Measurements from ENCODE around the gene BTBD7. TPM values are rescaled to one million over a fixed set of nuclear protein-coding genes. Genes with fewer than 3 reads are reported as not detected.
"Not testable (repeated sequence)": the region's sequence is repeated elsewhere in the genome, so short reads cannot be mapped to it uniquely, and the experiment has no call there.

Gene BTBD7
- total and polyA plus RNA-seq, 3 donors from 2014 or later: 16.9 to 27.8 (median 26.1) TPM

DNA sequence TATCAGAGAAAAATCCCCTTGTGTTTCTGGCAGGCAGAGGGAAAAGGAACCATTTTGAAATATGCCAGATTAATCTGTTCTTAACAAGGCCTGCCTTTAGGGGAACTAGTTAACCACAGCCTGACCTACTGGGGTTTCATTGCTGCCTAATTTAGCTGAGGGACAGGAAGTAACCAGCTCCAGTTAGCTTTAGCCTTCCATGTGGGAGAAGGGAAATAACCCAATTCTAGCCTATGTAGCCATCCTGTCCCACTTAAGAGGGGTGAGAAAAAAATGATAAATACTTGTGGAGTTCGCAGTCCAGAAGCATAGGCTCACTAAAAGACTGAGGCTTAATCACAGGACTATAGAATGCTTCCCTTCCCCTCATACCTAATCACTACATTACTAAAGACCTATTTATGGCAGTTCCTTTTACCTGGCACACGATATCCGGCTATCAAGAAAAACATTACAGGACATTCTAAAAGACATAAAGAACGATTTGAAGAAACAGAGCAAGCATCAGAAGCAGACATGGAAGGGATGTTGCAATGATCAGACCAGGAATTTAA is 37.0 kb upstream of the BTBD7 start:
- Histone ChIP-seq H3K9me3 (no peaks in the 10 kb centered on the region), H3K36me3 (ENCODE audit: low read depth, missing control alignments) (no peaks in the 10 kb centered on the region), H3K27me3 (no peaks in the 10 kb centered on the region), H3K4me1 (no peaks in the 10 kb centered on the region), H3K27ac (no peak overlapping the region), H3K4me3 (no peak overlapping the region)
- 81 to 85% methylated on average over 4 of the region's 4 CpGs for WGBS, 2 donors
- DNase-seq: no peak
- intact Hi-C loops (cut with DNase I; ENCODE audit: low total_unique reads): no loop called here
- TF ChIP-seq, protein P1, sequence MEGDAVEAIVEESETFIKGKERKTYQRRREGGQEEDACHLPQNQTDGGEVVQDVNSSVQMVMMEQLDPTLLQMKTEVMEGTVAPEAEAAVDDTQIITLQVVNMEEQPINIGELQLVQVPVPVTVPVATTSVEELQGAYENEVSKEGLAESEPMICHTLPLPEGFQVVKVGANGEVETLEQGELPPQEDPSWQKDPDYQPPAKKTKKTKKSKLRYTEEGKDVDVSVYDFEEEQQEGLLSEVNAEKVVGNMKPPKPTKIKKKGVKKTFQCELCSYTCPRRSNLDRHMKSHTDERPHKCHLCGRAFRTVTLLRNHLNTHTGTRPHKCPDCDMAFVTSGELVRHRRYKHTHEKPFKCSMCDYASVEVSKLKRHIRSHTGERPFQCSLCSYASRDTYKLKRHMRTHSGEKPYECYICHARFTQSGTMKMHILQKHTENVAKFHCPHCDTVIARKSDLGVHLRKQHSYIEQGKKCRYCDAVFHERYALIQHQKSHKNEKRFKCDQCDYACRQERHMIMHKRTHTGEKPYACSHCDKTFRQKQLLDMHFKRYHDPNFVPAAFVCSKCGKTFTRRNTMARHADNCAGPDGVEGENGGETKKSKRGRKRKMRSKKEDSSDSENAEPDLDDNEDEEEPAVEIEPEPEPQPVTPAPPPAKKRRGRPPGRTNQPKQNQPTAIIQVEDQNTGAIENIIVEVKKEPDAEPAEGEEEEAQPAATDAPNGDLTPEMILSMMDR (IDR thresholded peaks at IDR 0.05): no peak
- no peak for TF ChIP-seq POLR2A (IDR thresholded peaks at IDR 0.05)

DNA sequence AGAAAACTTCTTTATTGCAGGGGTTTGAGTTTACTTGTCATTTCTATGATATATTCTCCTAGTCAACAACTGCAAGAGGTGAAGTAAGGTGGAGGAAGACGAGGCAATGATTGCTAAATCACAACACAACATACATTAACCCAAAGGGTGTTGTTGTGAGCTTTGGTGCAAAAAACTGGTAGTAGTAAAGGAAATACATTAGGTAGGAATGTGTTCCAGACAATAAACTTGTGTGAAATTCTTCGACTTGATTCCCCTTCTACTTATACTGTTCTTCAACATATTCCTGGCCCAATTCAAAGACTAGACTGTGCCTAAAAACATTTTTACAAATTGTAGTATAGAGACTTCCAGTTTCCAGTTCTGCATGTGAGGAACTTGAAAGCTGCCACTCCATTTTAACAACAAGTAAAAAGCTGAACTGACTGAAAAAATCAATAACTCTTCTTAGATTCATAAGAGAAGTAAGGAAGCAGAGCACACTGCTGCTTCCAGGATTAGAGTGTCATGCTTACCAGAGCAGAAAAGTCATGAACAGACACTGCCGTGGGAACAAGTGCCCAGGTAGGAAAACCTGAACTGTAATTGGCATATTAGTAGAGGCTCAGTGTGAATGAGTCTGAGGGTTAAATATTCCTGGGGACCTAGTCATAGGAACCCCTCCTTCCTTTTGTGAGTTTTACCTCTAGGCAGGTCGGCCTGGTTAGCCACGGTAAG is 36.3 kb upstream of the BTBD7 start:
- WGBS, 2 donors: 74 to 75% methylated on average over 5 of the region's 5 CpGs
- no peaks in the 10 kb centered on the region for H3K27me3 ChIP-seq
- no peaks in the 10 kb centered on the region for H3K36me3 ChIP-seq (ENCODE audit: low read depth, missing control alignments)
- no peaks in the 10 kb centered on the region for H3K4me1 ChIP-seq
- no peak overlapping the region for H3K27ac ChIP-seq
- TF ChIP-seq, protein P1 (IDR thresholded peaks at IDR 0.05): no peak
- TF ChIP-seq POLR2A (IDR thresholded peaks at IDR 0.05): no peak
- H3K4me3 ChIP-seq: no peak overlapping the region
- H3K9me3 ChIP-seq: no peaks in the 10 kb centered on the region
- DNase-seq: no peak
- intact Hi-C loops (cut with DNase I; ENCODE audit: low total_unique reads): no loop called here

DNA sequence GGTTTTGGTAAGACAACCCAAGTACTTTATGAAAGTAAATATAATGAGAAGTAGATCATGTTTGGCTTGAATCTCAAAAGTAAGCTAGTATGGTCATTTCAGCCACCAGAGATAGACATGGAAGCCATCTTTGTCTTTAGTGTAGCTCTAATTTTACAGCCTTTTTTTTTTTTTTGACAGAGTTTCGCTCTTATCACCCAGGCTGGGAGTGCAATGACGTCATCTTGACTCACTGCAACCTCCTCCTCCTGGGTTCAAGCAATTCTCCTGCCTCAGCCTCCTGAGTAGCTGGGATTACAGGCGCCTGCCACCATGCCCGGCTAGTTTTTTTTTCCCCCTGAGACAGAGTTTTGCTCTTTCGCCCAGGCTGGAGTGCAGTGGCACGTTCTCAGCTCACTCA is 22.0 kb upstream of the BTBD7 start:
- DNase-seq; H3K9me3 ChIP-seq; H3K27ac ChIP-seq; intact Hi-C loops (cut with DNase I; ENCODE audit: low total_unique reads); H3K4me1 ChIP-seq; H3K36me3 ChIP-seq (ENCODE audit: low read depth, missing control alignments); H3K4me3 ChIP-seq; H3K27me3 ChIP-seq: not testable (repeated sequence)
- 90% methylated on average over 6 of the region's 6 CpGs for WGBS, 2 donors

DNA sequence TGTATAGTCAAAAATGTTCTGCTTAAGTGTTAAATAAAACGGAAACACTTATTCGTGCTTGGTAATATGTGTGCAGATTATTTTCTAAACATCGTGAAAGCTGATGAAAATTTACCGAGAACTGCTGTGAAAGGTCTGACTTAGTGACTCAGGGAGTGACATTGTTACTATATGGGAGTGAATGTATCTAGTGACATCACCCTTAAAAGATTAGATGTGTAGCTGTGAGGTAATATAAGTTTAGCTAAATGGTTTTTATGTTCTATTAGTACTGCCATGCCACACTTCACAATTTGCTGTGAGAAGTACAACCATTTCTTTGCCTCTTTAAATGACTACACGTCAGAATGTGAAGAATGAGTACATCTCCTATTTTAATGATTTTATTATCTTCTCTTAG is 15.5 kb upstream of the BTBD7 start:
- intact Hi-C loops (cut with DNase I; ENCODE audit: low total_unique reads): no loop called here
- Histone ChIP-seq H3K9me3 (no peaks in the 10 kb centered on the region), H3K4me1 (no peaks in the 10 kb centered on the region), H3K27me3 (no peaks in the 10 kb centered on the region), H3K27ac (no peak overlapping the region), H3K4me3 (peak overlapping the region in 1 of 2 donors; percentile 44), H3K36me3 (ENCODE audit: low read depth, missing control alignments) (no peaks in the 10 kb centered on the region)
- WGBS, 2 donors: 51 to 61% methylated on average over 5 of the region's 5 CpGs
- no peak for DNase-seq
- no peak for TF ChIP-seq POLR2A (IDR thresholded peaks at IDR 0.05)
- TF ChIP-seq, protein P1 (IDR thresholded peaks at IDR 0.05): no peak

DNA sequence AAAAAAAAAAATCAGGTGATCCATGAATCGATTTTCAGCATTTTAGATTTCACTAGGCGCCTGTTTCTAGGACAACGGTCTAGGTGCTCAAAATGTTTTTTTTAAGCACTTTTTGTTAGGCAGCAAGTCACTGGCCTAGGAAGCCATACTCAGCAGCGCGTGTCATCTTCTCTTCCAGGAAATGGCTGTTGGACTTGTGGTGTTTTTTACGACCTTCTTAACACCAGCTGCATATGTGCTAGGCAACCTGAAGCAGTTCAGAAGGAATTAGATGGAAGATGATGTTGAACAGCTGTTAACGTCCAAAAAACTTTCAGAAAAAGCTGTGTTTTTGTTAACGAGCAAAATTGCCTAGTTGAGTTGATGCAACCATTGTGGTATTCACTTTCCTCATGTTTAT is 15.0 kb upstream of the BTBD7 start:
- peak overlapping the region in 1 of 2 donors; percentile 44 for H3K4me3 ChIP-seq
- TF ChIP-seq, protein P1 (IDR thresholded peaks at IDR 0.05): no peak
- TF ChIP-seq POLR2A (IDR thresholded peaks at IDR 0.05): no peak
- H3K36me3 ChIP-seq (ENCODE audit: low read depth, missing control alignments): no peaks in the 10 kb centered on the region
- no peak for DNase-seq
- no peaks in the 10 kb centered on the region for H3K4me1 ChIP-seq
- WGBS, 2 donors: 53 to 59% methylated on average over 8 of the region's 8 CpGs
- no peak overlapping the region for H3K27ac ChIP-seq
- H3K27me3 ChIP-seq: no peaks in the 10 kb centered on the region
- intact Hi-C loops (cut with DNase I; ENCODE audit: low total_unique reads): no loop called here
- no peaks in the 10 kb centered on the region for H3K9me3 ChIP-seq
